Measurements from ENCODE around the gene PCDHGA7.
"Not testable (repeated sequence)": the region's sequence is repeated elsewhere in the genome, so short reads cannot be mapped to it uniquely, and the experiment has no call there.

The PCDHGA7 gene

GRCh38 chr5:141432308-141432707 lies 49.8 kb downstream of the PCDHGA7 start:
- not testable (repeated sequence) for H3K14ac ChIP-seq (ENCODE audit: low read length); H2BK120ac ChIP-seq (ENCODE audit: insufficient read depth, low read length, poor library complexity); H2BK5ac ChIP-seq (ENCODE audit: low read depth, low read length, poor library complexity); H3K4me2 ChIP-seq (ENCODE audit: low read length); H3K79me1 ChIP-seq (ENCODE audit: low read length); H3K4me3 ChIP-seq (ENCODE audit: low read depth, low read length); H2AK5ac ChIP-seq (ENCODE audit: low read length); DNase-seq; H3K23ac ChIP-seq (ENCODE audit: low read length); H4K12ac ChIP-seq (ENCODE audit: low read depth, low read length); H3K27ac ChIP-seq (ENCODE audit: low read depth, low read length); H4K8ac ChIP-seq (ENCODE audit: low read depth, low read length); H3K4me1 ChIP-seq (ENCODE audit: control insufficient read depth in 1 of 2, insufficient read depth in 2 of 2, low read length in 2 of 2); H3K4ac ChIP-seq (ENCODE audit: low read depth, low read length); H4K91ac ChIP-seq (ENCODE audit: low read depth, low read length); H3K18ac ChIP-seq (ENCODE audit: low read length); H3K9ac ChIP-seq (ENCODE audit: low read length); H2BK12ac ChIP-seq (ENCODE audit: low read length); H3K79me2 ChIP-seq (ENCODE audit: control insufficient read depth, insufficient read depth, low read length, poor library complexity); H2AFZ ChIP-seq (ENCODE audit: insufficient read depth, low read length, poor library complexity); H3K27me3 ChIP-seq (ENCODE audit: insufficient read depth, low read length)
- Histone ChIP-seq H3K9me3 (ENCODE audit: insufficient read depth, low read depth, low read length) (peaks cover 32% of the 10 kb centered on the region), H3K36me3 (ENCODE audit: control insufficient read depth in 1 of 2, insufficient read depth in 2 of 2, low read length in 2 of 2) (peaks cover 28 to 31% of the 10 kb centered on the region in 2 experiments)
- WGBS (ENCODE audit: extremely low coverage, insufficient coverage, insufficient read length) = no CpG with 5 or more reads among the region's 38 CpGs

GRCh38 chr5:141432726-141433125 lies 50.2 kb downstream of the PCDHGA7 start:
- not testable (repeated sequence) for DNase-seq; H3K79me1 ChIP-seq (ENCODE audit: low read length); H3K27me3 ChIP-seq (ENCODE audit: insufficient read depth, low read length); H2BK120ac ChIP-seq (ENCODE audit: insufficient read depth, low read length, poor library complexity); H3K27ac ChIP-seq (ENCODE audit: low read depth, low read length); H2BK5ac ChIP-seq (ENCODE audit: low read depth, low read length, poor library complexity); H2AFZ ChIP-seq (ENCODE audit: insufficient read depth, low read length, poor library complexity); H3K4me2 ChIP-seq (ENCODE audit: low read length); H3K4me1 ChIP-seq (ENCODE audit: control insufficient read depth in 1 of 2, insufficient read depth in 2 of 2, low read length in 2 of 2); H4K8ac ChIP-seq (ENCODE audit: low read depth, low read length); H3K4ac ChIP-seq (ENCODE audit: low read depth, low read length); H3K4me3 ChIP-seq (ENCODE audit: low read depth, low read length); H3K23ac ChIP-seq (ENCODE audit: low read length); H2BK12ac ChIP-seq (ENCODE audit: low read length); H3K79me2 ChIP-seq (ENCODE audit: control insufficient read depth, insufficient read depth, low read length, poor library complexity); H2AK5ac ChIP-seq (ENCODE audit: low read length); H3K14ac ChIP-seq (ENCODE audit: low read length); H4K12ac ChIP-seq (ENCODE audit: low read depth, low read length); H4K91ac ChIP-seq (ENCODE audit: low read depth, low read length); H3K9ac ChIP-seq (ENCODE audit: low read length); H3K18ac ChIP-seq (ENCODE audit: low read length)
- WGBS (ENCODE audit: extremely low coverage, insufficient coverage, insufficient read length) = no CpG with 5 or more reads among the region's 29 CpGs
- Histone ChIP-seq H3K9me3 (ENCODE audit: insufficient read depth, low read depth, low read length) (peaks cover 27% of the 10 kb centered on the region), H3K36me3 (ENCODE audit: control insufficient read depth in 1 of 2, insufficient read depth in 2 of 2, low read length in 2 of 2) (peaks cover 24 to 27% of the 10 kb centered on the region in 2 experiments)

- Histone ChIP-seq H2BK120ac (ENCODE audit: insufficient read depth, low read length, poor library complexity) (no peak overlapping the region), H3K9ac (ENCODE audit: low read length) (no peak overlapping the region), H3K36me3 (ENCODE audit: control insufficient read depth in 1 of 2, insufficient read depth in 2 of 2, low read length in 2 of 2) (peaks cover 19 to 21% of the 10 kb centered on the region in 2 experiments), H4K8ac (ENCODE audit: low read depth, low read length) (no peak overlapping the region), H4K91ac (ENCODE audit: low read depth, low read length) (no peak overlapping the region), H2BK12ac (ENCODE audit: low read length) (no peak overlapping the region), H3K27ac (ENCODE audit: low read depth, low read length) (no peak overlapping the region), H3K4me1 (ENCODE audit: control insufficient read depth in 1 of 2, insufficient read depth in 2 of 2, low read length in 2 of 2) (peaks cover 0 to 2% of the 10 kb centered on the region in 2 experiments), H3K79me1 (ENCODE audit: low read length) (no peaks in the 10 kb centered on the region), H3K4ac (ENCODE audit: low read depth, low read length) (no peak overlapping the region), H4K12ac (ENCODE audit: low read depth, low read length) (no peak overlapping the region), H2AK5ac (ENCODE audit: low read length) (no peak overlapping the region), H2AFZ (ENCODE audit: insufficient read depth, low read length, poor library complexity) (no peak overlapping the region), H2BK5ac (ENCODE audit: low read depth, low read length, poor library complexity) (no peak overlapping the region), H3K18ac (ENCODE audit: low read length) (no peak overlapping the region), H3K4me3 (ENCODE audit: low read depth, low read length) (no peak overlapping the region), H3K14ac (ENCODE audit: low read length) (no peak overlapping the region), H3K27me3 (ENCODE audit: insufficient read depth, low read length) (no peaks in the 10 kb centered on the region), H3K79me2 (ENCODE audit: control insufficient read depth, insufficient read depth, low read length, poor library complexity) (no peaks in the 10 kb centered on the region), H3K9me3 (ENCODE audit: insufficient read depth, low read depth, low read length) (peaks cover 22% of the 10 kb centered on the region), H3K23ac (ENCODE audit: low read length) (no peak overlapping the region), H3K4me2 (ENCODE audit: low read length) (no peak overlapping the region)
- no peak for DNase-seq
- WGBS (ENCODE audit: extremely low coverage, insufficient coverage, insufficient read length) = no CpG with 5 or more reads among the region's 2 CpGs
Observed at GRCh38 chr5:141434006-141434405, 51.5 kb downstream of the PCDHGA7 start.
